HEK293 (cell line): ENCODE data around the gene FAM3C.
A peak's percentile ranks its signal among the peaks of the same experiment; 100 is the strongest.

Experiments
- CTCF ChIA-PET: fragments of 350-600 bp; formaldehyde crosslinking; extraction: SDS; loops from one replicate; lab custom pipeline; 2021; ENCODE audit warnings: antibody characterized with exemption; lab: Yijun Ruan, JAX
- POLR2A ChIA-PET: fragments of 300-600 bp; formaldehyde crosslinking; extraction: SDS; loops from one replicate; lab custom pipeline; 2020; ENCODE audit warnings: antibody characterized with exemption, inconsistent platforms; lab: Yijun Ruan, JAX
- H3K27ac ChIP-seq: fragments of 200-500 bp; sonication (Bioruptor generic); 2 replicates; pipeline ENCODE4 v1.5.1; 2014; ENCODE audit warnings: low read depth, low read length, control low read depth, inconsistent platforms; ENCODE audit errors: extremely low read depth
- H3K36me3 ChIP-seq, 2 experiments: fragments of 200-500 bp in 1 of 2; sonication (Bioruptor generic) in 1 of 2; 1 replicate in 1 of 2; 2 replicates in 1 of 2; pipeline ENCODE4 v1.5.1; 2014 to 2017; ENCODE audit warnings: inconsistent platforms in 2 of 2, low read length in 2 of 2; ENCODE audit not compliant: control insufficient read depth in 2 of 2, insufficient read depth in 1 of 2
- H3K4me1 ChIP-seq: fragments of 200-500 bp; sonication (Bioruptor generic); 2 replicates; pipeline ENCODE4 v1.5.1; 2014; ENCODE audit warnings: mild to moderate bottlenecking, low read length, inconsistent platforms; ENCODE audit not compliant: control insufficient read depth, insufficient read depth
- H3K4me3 ChIP-seq: 2 replicates; pipeline ENCODE4 v1.5.1; 2011; ENCODE audit warnings: low read depth, mild to moderate bottlenecking, control low read depth, low read length, moderate library complexity
- H3K9me3 ChIP-seq: fragments of 200-500 bp; sonication (Bioruptor generic); 2 replicates; pipeline ENCODE4 v1.5.1; 2014; ENCODE audit warnings: low read depth, low read length, inconsistent platforms; ENCODE audit not compliant: control insufficient read depth, insufficient read depth
- BCL11B ChIP-seq: fragments of 450-650 bp; formaldehyde crosslinking; IDR thresholded peaks from 2 replicates; pipeline ENCODE4 v1.5.1; 2016; ENCODE audit warnings: low read depth, missing biosample characterization, missing genetic modification characterization
- GLI4 ChIP-seq: fragments of 450-650 bp; formaldehyde crosslinking; IDR thresholded peaks from 2 replicates; pipeline ENCODE4 v1.5.1; 2016; ENCODE audit warnings: missing biosample characterization, missing genetic modification characterization
- HOXD13 ChIP-seq: sonication (generic); formaldehyde crosslinking; IDR thresholded peaks from 2 replicates; pipeline ENCODE4 v1.8.0; 2022; ENCODE audit warnings: missing genetic modification reagents, borderline replicate concordance
- RBAK ChIP-seq: fragments of 450-650 bp; formaldehyde crosslinking; IDR thresholded peaks from 2 replicates; pipeline ENCODE4 v1.5.1; 2016; ENCODE audit warnings: missing biosample characterization, missing genetic modification characterization
- SCRT1 ChIP-seq: fragments of 450-650 bp; formaldehyde crosslinking; IDR thresholded peaks from 2 replicates; pipeline ENCODE4 v1.5.1; 2016; ENCODE audit warnings: missing biosample characterization, missing genetic modification characterization, borderline replicate concordance
- ZBTB17 ChIP-seq: fragments of 450-650 bp; formaldehyde crosslinking; IDR thresholded peaks from 2 replicates; pipeline ENCODE4 v1.5.1; 2016; ENCODE audit warnings: missing biosample characterization, missing genetic modification characterization
- ZBTB21 ChIP-seq: fragments of 450-650 bp; formaldehyde crosslinking; IDR thresholded peaks from 2 replicates; pipeline ENCODE4 v1.5.1; 2017; ENCODE audit warnings: missing biosample characterization, missing genetic modification characterization
- ZBTB8A ChIP-seq: fragments of 450-650 bp; formaldehyde crosslinking; IDR thresholded peaks from 2 replicates; pipeline ENCODE4 v1.5.1; 2016; ENCODE audit warnings: missing biosample characterization, missing genetic modification characterization
- ZNF157 ChIP-seq: fragments of 450-650 bp; formaldehyde crosslinking; IDR thresholded peaks from 2 replicates; pipeline ENCODE4 v1.5.1; 2016; ENCODE audit warnings: missing biosample characterization, missing genetic modification characterization
- ZNF292 ChIP-seq: fragments of 450-650 bp; formaldehyde crosslinking; IDR thresholded peaks from 2 replicates; pipeline ENCODE4 v1.5.1; 2016; ENCODE audit warnings: low read depth, missing biosample characterization, missing genetic modification characterization, borderline replicate concordance
- ZNF311 ChIP-seq: fragments of 450-650 bp; formaldehyde crosslinking; IDR thresholded peaks from 2 replicates; pipeline ENCODE4 v1.5.1; 2017; ENCODE audit warnings: missing biosample characterization, missing genetic modification characterization, borderline replicate concordance
- ZNF350 ChIP-seq: fragments of 450-650 bp; formaldehyde crosslinking; IDR thresholded peaks from 2 replicates; pipeline ENCODE4 v1.5.0; 2017; ENCODE audit warnings: missing biosample characterization, mild to moderate bottlenecking, missing genetic modification characterization
- ZNF37A ChIP-seq: fragments of 450-650 bp; IDR thresholded peaks from 2 replicates; pipeline ENCODE4 v1.5.1; 2018; ENCODE audit warnings: missing biosample characterization, missing genetic modification characterization
- ZNF473 ChIP-seq: fragments of 450-650 bp; formaldehyde crosslinking; IDR thresholded peaks from 2 replicates; pipeline ENCODE4 v1.5.1; 2017; ENCODE audit warnings: missing biosample characterization, missing genetic modification characterization
- ZNF571 ChIP-seq: fragments of 450-650 bp; formaldehyde crosslinking; IDR thresholded peaks from 2 replicates; pipeline ENCODE4 v1.5.0; 2017; ENCODE audit warnings: missing biosample characterization, missing genetic modification characterization
- ZNF654 ChIP-seq: fragments of 450-650 bp; formaldehyde crosslinking; IDR thresholded peaks from 2 replicates; pipeline ENCODE4 v1.5.1; 2016; ENCODE audit warnings: low read depth, missing biosample characterization, missing genetic modification characterization
- ZNF660 ChIP-seq: fragments of 450-650 bp; IDR thresholded peaks from 2 replicates; pipeline ENCODE4 v1.5.1; 2018; ENCODE audit warnings: missing biosample characterization, mild to moderate bottlenecking, missing genetic modification characterization
- ZNF830 ChIP-seq: fragments of 450-650 bp; IDR thresholded peaks from 2 replicates; pipeline ENCODE4 v1.5.0; 2018; ENCODE audit warnings: missing biosample characterization, missing genetic modification characterization, low read depth, mild to moderate bottlenecking, moderate library complexity
- ZNF843 ChIP-seq: fragments of 450-650 bp; formaldehyde crosslinking; IDR thresholded peaks from 2 replicates; pipeline ENCODE4 v1.5.1; 2016; ENCODE audit warnings: missing biosample characterization, missing genetic modification characterization
- ZSCAN23 ChIP-seq: fragments of 450-650 bp; formaldehyde crosslinking; IDR thresholded peaks from 2 replicates; pipeline ENCODE4 v1.5.1; 2016; ENCODE audit warnings: missing biosample characterization, missing genetic modification characterization
- TF ChIP-seq, protein P1 (sequence below): fragments of 450-650 bp; formaldehyde crosslinking; IDR thresholded peaks from 2 replicates; pipeline ENCODE4 v1.5.1; 2016; ENCODE audit warnings: missing biosample characterization, missing genetic modification characterization
- TF ChIP-seq, protein P2 (sequence below): fragments of 450-650 bp; formaldehyde crosslinking; IDR thresholded peaks from 2 replicates; pipeline ENCODE4 v1.5.1; 2016; ENCODE audit warnings: missing biosample characterization, missing genetic modification characterization
- TF ChIP-seq, protein P3 (sequence below): fragments of 450-650 bp; formaldehyde crosslinking; IDR thresholded peaks from 2 replicates; pipeline ENCODE4 v1.5.1; 2016; ENCODE audit warnings: missing biosample characterization, missing genetic modification characterization, low read depth
- TF ChIP-seq, protein P4 (sequence below): fragments of 450-650 bp; formaldehyde crosslinking; IDR thresholded peaks from 2 replicates; pipeline ENCODE4; 2016; ENCODE audit warnings: missing biosample characterization, missing genetic modification characterization

The FAM3C gene

DNA sequence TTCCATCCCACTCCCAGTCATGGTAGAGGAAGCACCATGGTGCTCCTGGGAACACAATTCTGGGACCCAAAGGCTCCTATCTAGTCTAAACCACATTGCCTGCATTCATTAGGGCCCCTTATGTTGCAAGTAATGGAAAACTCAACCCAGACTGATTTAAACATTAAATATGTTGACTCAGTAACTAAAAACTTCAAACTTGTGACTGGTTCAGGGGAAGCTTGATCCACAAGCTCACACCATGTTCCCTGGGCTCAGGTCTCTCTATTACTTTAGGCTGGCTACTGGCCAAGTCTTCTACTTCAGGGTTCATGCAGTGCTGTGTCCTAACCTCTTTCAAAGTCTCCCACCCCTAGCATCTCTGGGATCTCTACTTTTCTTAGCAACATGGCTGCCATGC lies 54.2 kb downstream of the FAM3C start:
- Histone ChIP-seq H3K9me3 (no peaks in the 10 kb centered on the region), H3K36me3 (peaks cover 0 to under 1% of the 10 kb centered on the region in 2 experiments; a peak in 1 of 3 replicates), H3K4me1 (no peaks in the 10 kb centered on the region), H3K27ac (no peak overlapping the region), H3K4me3 (no peak overlapping the region)
- TF ChIP-seq GLI4, result no peak
- TF ChIP-seq ZNF157 (tag by site-specific recombination), result no peak
- no peak for TF ChIP-seq ZNF473 (tag by site-specific recombination)
- TF ChIP-seq ZNF311 (tag by site-specific recombination), result no peak
- TF ChIP-seq ZSCAN23 (tag by site-specific recombination), result no peak
- no peak for TF ChIP-seq ZBTB8A (tag by site-specific recombination)
- no peak for TF ChIP-seq ZNF37A (tag by site-specific recombination)
- CTCF ChIA-PET, result no interaction called here
- POLR2A ChIA-PET, result no interaction called here

DNA sequence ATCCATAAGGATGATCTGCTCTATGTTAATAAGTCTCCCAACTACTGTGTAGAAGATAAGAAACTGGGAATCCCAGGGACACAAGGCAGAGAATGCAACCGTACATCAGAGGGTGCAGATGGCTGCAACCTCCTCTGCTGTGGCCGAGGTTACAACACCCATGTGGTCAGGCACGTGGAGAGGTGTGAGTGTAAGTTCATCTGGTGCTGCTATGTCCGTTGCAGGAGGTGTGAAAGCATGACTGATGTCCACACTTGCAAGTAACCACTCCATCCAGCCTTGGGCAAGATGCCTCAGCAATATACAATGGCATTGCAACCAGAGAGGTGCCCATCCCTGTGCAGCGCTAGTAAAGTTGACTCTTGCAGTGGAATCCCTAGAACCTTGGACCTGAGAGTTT lies 57.0 kb downstream of the FAM3C start:
- Histone ChIP-seq H3K9me3 (no peaks in the 10 kb centered on the region), H3K4me1 (no peaks in the 10 kb centered on the region), H3K36me3 (no peaks in the 10 kb centered on the region), H3K27ac (no peak overlapping the region), H3K4me3 (no peak overlapping the region)
- POLR2A ChIA-PET, result no interaction called here
- no peak for TF ChIP-seq SCRT1 (tag by site-specific recombination)
- TF ChIP-seq ZNF571 (tag by site-specific recombination), result no peak
- CTCF ChIA-PET, result no interaction called here

DNA sequence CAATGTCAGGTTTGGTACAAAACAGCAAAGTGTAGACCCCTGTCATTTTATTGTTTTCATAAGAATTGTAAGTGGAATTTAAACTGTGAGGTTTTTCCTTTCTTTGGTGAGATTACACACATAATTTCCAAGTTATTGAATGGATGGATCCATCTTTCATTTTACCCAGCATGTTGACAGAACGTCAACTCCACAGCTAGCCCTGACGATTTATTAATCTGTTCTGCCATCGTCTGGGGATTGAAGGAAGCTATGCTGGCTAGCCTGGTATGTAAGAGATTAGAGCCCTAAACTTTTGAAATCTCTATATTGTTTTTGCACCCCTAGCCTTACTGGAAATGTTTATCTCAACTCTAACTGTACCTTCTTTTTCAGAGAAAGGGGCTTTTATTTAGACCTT lies 58.7 kb downstream of the FAM3C start:
- TF ChIP-seq ZNF654 (tag by site-specific recombination), result peak; percentile 90
- TF ChIP-seq, protein P1, sequence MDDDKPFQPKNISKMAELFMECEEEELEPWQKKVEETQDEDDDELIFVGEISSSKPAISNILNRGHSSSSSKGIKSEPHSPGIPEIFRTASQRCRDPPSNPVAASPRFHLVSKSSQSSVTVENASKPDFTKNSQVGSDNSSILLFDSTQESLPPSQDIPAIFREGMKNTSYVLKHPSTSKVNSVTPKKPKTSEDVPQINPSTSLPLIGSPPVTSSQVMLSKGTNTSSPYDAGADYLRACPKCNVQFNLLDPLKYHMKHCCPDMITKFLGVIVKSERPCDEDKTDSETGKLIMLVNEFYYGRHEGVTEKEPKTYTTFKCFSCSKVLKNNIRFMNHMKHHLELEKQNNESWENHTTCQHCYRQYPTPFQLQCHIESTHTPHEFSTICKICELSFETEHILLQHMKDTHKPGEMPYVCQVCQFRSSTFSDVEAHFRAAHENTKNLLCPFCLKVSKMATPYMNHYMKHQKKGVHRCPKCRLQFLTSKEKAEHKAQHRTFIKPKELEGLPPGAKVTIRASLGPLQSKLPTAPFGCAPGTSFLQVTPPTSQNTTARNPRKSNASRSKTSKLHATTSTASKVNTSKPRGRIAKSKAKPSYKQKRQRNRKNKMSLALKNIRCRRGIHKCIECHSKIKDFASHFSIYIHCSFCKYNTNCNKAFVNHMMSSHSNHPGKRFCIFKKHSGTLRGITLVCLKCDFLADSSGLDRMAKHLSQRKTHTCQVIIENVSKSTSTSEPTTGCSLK, result no peak
- 0 out of 2 replicates have a peak, but pooled peaks have one; percentile 28 for TF ChIP-seq ZNF660 (tag by site-specific recombination)
- no peak for TF ChIP-seq ZNF350 (tag by site-specific recombination)
- TF ChIP-seq, protein P2, sequence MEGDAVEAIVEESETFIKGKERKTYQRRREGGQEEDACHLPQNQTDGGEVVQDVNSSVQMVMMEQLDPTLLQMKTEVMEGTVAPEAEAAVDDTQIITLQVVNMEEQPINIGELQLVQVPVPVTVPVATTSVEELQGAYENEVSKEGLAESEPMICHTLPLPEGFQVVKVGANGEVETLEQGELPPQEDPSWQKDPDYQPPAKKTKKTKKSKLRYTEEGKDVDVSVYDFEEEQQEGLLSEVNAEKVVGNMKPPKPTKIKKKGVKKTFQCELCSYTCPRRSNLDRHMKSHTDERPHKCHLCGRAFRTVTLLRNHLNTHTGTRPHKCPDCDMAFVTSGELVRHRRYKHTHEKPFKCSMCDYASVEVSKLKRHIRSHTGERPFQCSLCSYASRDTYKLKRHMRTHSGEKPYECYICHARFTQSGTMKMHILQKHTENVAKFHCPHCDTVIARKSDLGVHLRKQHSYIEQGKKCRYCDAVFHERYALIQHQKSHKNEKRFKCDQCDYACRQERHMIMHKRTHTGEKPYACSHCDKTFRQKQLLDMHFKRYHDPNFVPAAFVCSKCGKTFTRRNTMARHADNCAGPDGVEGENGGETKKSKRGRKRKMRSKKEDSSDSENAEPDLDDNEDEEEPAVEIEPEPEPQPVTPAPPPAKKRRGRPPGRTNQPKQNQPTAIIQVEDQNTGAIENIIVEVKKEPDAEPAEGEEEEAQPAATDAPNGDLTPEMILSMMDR (tag by site-specific recombination), result peak; percentile 58
- 0 out of 2 replicates have a peak, but pooled peaks have one; percentile 24 for TF ChIP-seq ZBTB17
- no peaks in the 10 kb centered on the region for H3K9me3 ChIP-seq
- CTCF ChIA-PET, result interaction anchor here (0.7 to 1.1 kb wide), 3 partner anchors 176 to 209 kb away, joined by 4 read pairs; no protein-coding TSS in a partner anchor
- no peaks in the 10 kb centered on the region for H3K4me1 ChIP-seq
- no peak overlapping the region for H3K4me3 ChIP-seq
- no peak overlapping the region for H3K27ac ChIP-seq
- H3K36me3 ChIP-seq, result no peaks in the 10 kb centered on the region
- POLR2A ChIA-PET, result no interaction called here

DNA sequence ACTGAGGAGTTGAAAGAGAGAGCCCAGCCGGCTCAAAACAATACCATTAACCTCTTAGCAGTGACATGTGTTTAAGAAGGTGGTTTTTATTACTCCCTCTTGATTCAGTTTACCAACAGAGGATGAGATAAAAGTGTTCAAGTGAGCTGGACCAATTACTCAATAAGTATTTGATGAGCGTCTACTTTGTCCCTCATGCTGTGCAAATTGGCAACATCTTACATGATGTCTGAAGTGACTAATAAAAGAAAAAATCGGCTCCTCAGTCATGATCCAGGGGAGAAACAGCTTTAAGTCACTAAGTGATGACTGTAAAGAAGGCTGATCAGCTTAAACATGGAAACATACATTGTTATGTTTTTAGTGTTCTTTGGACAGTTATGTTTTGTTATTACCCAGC lies 59.5 kb downstream of the FAM3C start:
- no peak overlapping the region for H3K4me3 ChIP-seq
- H3K27ac ChIP-seq, result no peak overlapping the region
- ChIA-PET POLR2A (no interaction called here), CTCF (interaction anchor here (0.7 to 1.1 kb wide), 3 partner anchors 19 to 348 kb away, joined by 3 to 4 read pairs (median 4); partner anchors contain the start of gene CPED1)
- no peaks in the 10 kb centered on the region for H3K36me3 ChIP-seq
- H3K4me1 ChIP-seq, result no peaks in the 10 kb centered on the region
- no peaks in the 10 kb centered on the region for H3K9me3 ChIP-seq
- TF ChIP-seq ZNF292 (tag by site-specific recombination) (no peak), ZBTB21 (tag by site-specific recombination) (no peak), SCRT1 (tag by site-specific recombination) (no peak), ZNF843 (tag by site-specific recombination) (peak; percentile 66), HOXD13 (CRISPR knock-in tag) (no peak), ZNF830 (tag by site-specific recombination) (no peak), RBAK (tag by site-specific recombination) (no peak), BCL11B (no peak)
- TF ChIP-seq, protein P3, sequence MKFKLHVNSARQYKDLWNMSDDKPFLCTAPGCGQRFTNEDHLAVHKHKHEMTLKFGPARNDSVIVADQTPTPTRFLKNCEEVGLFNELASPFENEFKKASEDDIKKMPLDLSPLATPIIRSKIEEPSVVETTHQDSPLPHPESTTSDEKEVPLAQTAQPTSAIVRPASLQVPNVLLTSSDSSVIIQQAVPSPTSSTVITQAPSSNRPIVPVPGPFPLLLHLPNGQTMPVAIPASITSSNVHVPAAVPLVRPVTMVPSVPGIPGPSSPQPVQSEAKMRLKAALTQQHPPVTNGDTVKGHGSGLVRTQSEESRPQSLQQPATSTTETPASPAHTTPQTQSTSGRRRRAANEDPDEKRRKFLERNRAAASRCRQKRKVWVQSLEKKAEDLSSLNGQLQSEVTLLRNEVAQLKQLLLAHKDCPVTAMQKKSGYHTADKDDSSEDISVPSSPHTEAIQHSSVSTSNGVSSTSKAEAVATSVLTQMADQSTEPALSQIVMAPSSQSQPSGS (tag by site-specific recombination), result no peak
- TF ChIP-seq, protein P4, sequence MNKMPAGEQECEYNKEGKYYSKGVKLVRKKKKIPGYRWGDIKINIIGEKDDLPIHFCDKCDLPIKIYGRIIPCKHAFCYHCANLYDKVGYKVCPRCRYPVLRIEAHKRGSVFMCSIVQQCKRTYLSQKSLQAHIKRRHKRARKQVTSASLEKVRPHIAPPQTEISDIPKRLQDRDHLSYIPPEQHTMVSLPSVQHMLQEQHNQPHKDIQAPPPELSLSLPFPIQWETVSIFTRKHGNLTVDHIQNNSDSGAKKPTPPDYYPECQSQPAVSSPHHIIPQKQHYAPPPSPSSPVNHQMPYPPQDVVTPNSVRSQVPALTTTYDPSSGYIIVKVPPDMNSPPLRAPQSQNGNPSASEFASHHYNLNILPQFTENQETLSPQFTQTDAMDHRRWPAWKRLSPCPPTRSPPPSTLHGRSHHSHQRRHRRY (tag by site-specific recombination), result no peak
